Measurements from ENCODE around the gene SMPD1. TPM values are rescaled to one million over a fixed set of nuclear protein-coding genes. Genes with fewer than 3 reads are reported as not detected.

The SMPD1 gene
- 10 to 100 TPM; 27.7 to 67.0 (median 43.2) TPM for total RNA-seq

- no peaks in the 10 kb centered on the region for H3K36me3 ChIP-seq
- H3K9me3 ChIP-seq: no peaks in the 10 kb centered on the region
- in situ Hi-C loops (cut with MboI; ENCODE audit: low pct_ligation_motif_present in 1 of 4, low pct_unique_long_range_greater_than_20kb in 1 of 4, low sequenced_read_pairs in 3 of 4): loop anchor here in 3 of 4 donors (10.0 kb wide), 4 partner anchors 55 to 295 kb away; partner anchors contain the start of genes HPX (in 1 of the 3), ILK (in 1 of the 3), MRPL17 (in 1 of the 3) and RRP8 (in 1 of the 3)
- H3K27me3 ChIP-seq: no peaks in the 10 kb centered on the region
- intact Hi-C loops (cut with DNase I; ENCODE audit: low total_unique reads): no loop called here
- TF ChIP-seq POLR2AphosphoS5 (IDR thresholded peaks at IDR 0.05) (peak; percentile 75 to 85 (median 79)), CTCF (IDR thresholded peaks at IDR 0.05) (no peak), POLR2A (IDR thresholded peaks at IDR 0.05) (peak; percentile 78)
- 0% methylated on average over 52 of the region's 63 CpGs; no CpG with 5 or more reads in 1 of the 2 donors for WGBS, 2 donors (ENCODE audit: low coverage in 1 of 2)
- H3K4me1 ChIP-seq: peaks cover 6 to 39% (median 23%) of the 10 kb centered on the region in 4 donors
- DNase-seq: peak; percentile 96
- peak within 1 kb of the TSS; percentile 85 to 96 (median 93) for H3K27ac ChIP-seq
- peak within 1 kb of the TSS; percentile 61 to 94 (median 82) for H3K4me3 ChIP-seq
Observed at GRCh38 chr11:6389905-6390717, at the start of gene SMPD1. TSS of gene SMPD1 (plus strand) at chr11:6390474. CDS start at chr11:6390599, 125 bp downstream.

GRCh38 chr11:6345366-6345765 is 44.9 kb upstream of the SMPD1 start:
- 95 to 100% methylated on average over 1 of the region's 1 CpG for WGBS, 2 donors (ENCODE audit: low coverage in 1 of 2)
- in situ Hi-C loops (cut with MboI; ENCODE audit: low pct_ligation_motif_present in 1 of 4, low pct_unique_long_range_greater_than_20kb in 1 of 4, low sequenced_read_pairs in 3 of 4): loop anchor here in 1 of 4 donors (25.0 kb wide), 1 partner anchor 333 kb away; the partner anchor contains the start of gene OR56A4
- intact Hi-C loops (cut with DNase I; ENCODE audit: low total_unique reads): no loop called here
- no peak for TF ChIP-seq EP300 (IDR thresholded peaks at IDR 0.05; ENCODE audit: low read depth)
- no peak for TF ChIP-seq CTCF (IDR thresholded peaks at IDR 0.05)
- TF ChIP-seq POLR2A (IDR thresholded peaks at IDR 0.05): no peak
- no peak for TF ChIP-seq POLR2AphosphoS5 (IDR thresholded peaks at IDR 0.05)
- Histone ChIP-seq H3K4me1 (no peaks in the 10 kb centered on the region), H3K27me3 (no peaks in the 10 kb centered on the region), H3K27ac (no peak overlapping the region), H3K36me3 (no peaks in the 10 kb centered on the region), H3K4me3 (no peak overlapping the region), H3K9me3 (no peaks in the 10 kb centered on the region)
- no peak for DNase-seq

- TF ChIP-seq POLR2AphosphoS5 (IDR thresholded peaks at IDR 0.05) (no peak), EP300 (IDR thresholded peaks at IDR 0.05; ENCODE audit: low read depth) (no peak), POLR2A (IDR thresholded peaks at IDR 0.05) (no peak), CTCF (IDR thresholded peaks at IDR 0.05) (no peak)
- DNase-seq: no peak
- in situ Hi-C loops (cut with MboI; ENCODE audit: low pct_ligation_motif_present in 1 of 4, low pct_unique_long_range_greater_than_20kb in 1 of 4, low sequenced_read_pairs in 3 of 4) (loop anchor here in 2 of 4 donors (10.0 kb wide), 1 partner anchor 325 kb away; no protein-coding TSS in a partner anchor), intact Hi-C loops (cut with DNase I; ENCODE audit: low total_unique reads) (loop anchor here (5.0 kb wide), 1 partner anchor 98 kb away; no protein-coding TSS in a partner anchor)
- Histone ChIP-seq H3K27me3 (no peaks in the 10 kb centered on the region), H3K27ac (no peak overlapping the region), H3K4me3 (no peak overlapping the region), H3K4me1 (no peaks in the 10 kb centered on the region), H3K9me3 (no peaks in the 10 kb centered on the region), H3K36me3 (no peaks in the 10 kb centered on the region)
Observed at GRCh38 chr11:6350043-6350442, 40.2 kb upstream of the SMPD1 start.

GRCh38 chr11:6350486-6350885 is 39.8 kb upstream of the SMPD1 start:
- no peaks in the 10 kb centered on the region for H3K9me3 ChIP-seq
- no peak overlapping the region for H3K4me3 ChIP-seq
- no peaks in the 10 kb centered on the region for H3K36me3 ChIP-seq
- intact Hi-C loops (cut with DNase I; ENCODE audit: low total_unique reads) (loop anchor here (5.0 kb wide), 1 partner anchor 98 kb away; no protein-coding TSS in a partner anchor), in situ Hi-C loops (cut with MboI; ENCODE audit: low pct_ligation_motif_present in 1 of 4, low pct_unique_long_range_greater_than_20kb in 1 of 4, low sequenced_read_pairs in 3 of 4) (loop anchor here in 2 of 4 donors (10.0 kb wide), 1 partner anchor 326 kb away; no protein-coding TSS in a partner anchor)
- H3K4me1 ChIP-seq: no peaks in the 10 kb centered on the region
- no peak for TF ChIP-seq POLR2AphosphoS5 (IDR thresholded peaks at IDR 0.05)
- H3K27me3 ChIP-seq: no peaks in the 10 kb centered on the region
- no peak overlapping the region for H3K27ac ChIP-seq
- no peak for DNase-seq
- WGBS, 2 donors (ENCODE audit: low coverage in 1 of 2): 89% methylated on average over 1 to 2 of the region's 2 CpGs

Data from transverse colon (tissue), 4 donors.